Small intestine (tissue), 7 donors: Measurements from ENCODE around the gene PPP1R9B. TPM values are rescaled to one million over a fixed set of nuclear protein-coding genes. Genes with fewer than 3 reads are reported as not detected.

Experiments
- DNase-seq, 2 donors: peaks; one replicate each; pipeline versions ENCODE4 v3.0.0 to v3.0.0-alpha.2; 2013
- FAIRE-seq: peaks from 2 replicates; lab custom pipeline; 2012; peaks lifted over from hg19 to GRCh38; lab: Jason Lieb, UNC
- H3K27ac ChIP-seq, 3 donors: one replicate each; pipeline ENCODE4 v1.5.1; 2013; ENCODE audit warnings: low read length in 2 of 3, mild to moderate bottlenecking in 2 of 3, control low read depth in 1 of 3, inconsistent platforms in 1 of 3, low read depth in 1 of 3, moderate library complexity in 1 of 3
- H3K27me3 ChIP-seq, 3 donors: one replicate each; pipeline ENCODE4 v1.6.1; 2013; ENCODE audit warnings: low read length in 3 of 3, inconsistent platforms in 1 of 3; ENCODE audit not compliant: control insufficient read depth in 3 of 3, insufficient read depth in 3 of 3
- H3K36me3 ChIP-seq, 3 donors: one replicate each; pipeline ENCODE4 v1.6.1; 2013; ENCODE audit warnings: low read length in 3 of 3, inconsistent platforms in 1 of 3, low read depth in 1 of 3, mild to moderate bottlenecking in 1 of 3, moderate library complexity in 1 of 3; ENCODE audit not compliant: control insufficient read depth in 3 of 3, insufficient read depth in 2 of 3
- H3K4me1 ChIP-seq, 3 donors: one replicate each; pipeline ENCODE4 v1.6.1; 2013; ENCODE audit warnings: low read length in 2 of 3, inconsistent platforms in 1 of 3, low read depth in 1 of 3, mild to moderate bottlenecking in 1 of 3, moderate library complexity in 1 of 3; ENCODE audit not compliant: control insufficient read depth in 3 of 3, insufficient read depth in 2 of 3
- H3K4me3 ChIP-seq, 3 donors: one replicate each; pipeline ENCODE4 v1.5.1; 2013; ENCODE audit warnings: low read length in 3 of 3, control low read depth in 1 of 3, inconsistent platforms in 1 of 3, low read depth in 1 of 3, mild to moderate bottlenecking in 1 of 3, moderate library complexity in 1 of 3
- H3K9me3 ChIP-seq, 2 donors: one replicate each; pipeline ENCODE4 v1.6.1; 2013; ENCODE audit warnings: low read depth in 1 of 2, low read length in 1 of 2; ENCODE audit not compliant: control insufficient read depth in 2 of 2, insufficient read depth in 1 of 2
- WGBS, 3 donors: extraction: QIAGEN DNeasy Blood & Tissue Kit; methylation state at CpG; one replicate each; pipeline ENCODE4 v1.1.7; 2013; 5-methylcytosine and 5-hydroxymethylcytosine counted together
- polyA plus RNA-seq, 4 donors: library from polyadenylated mRNA; stranded (reverse) in 3 of 4; unstranded in 1 of 4; fragments of 200-250 nt in 3 of 4; fragments of 120-200 nt in 1 of 4; gene quantifications; one replicate each; pipeline versions ENCODE4 v1.2.1 to v1.2.3, GENCODE V29; 2013
- donor health status: healthy with polysubstance abuse.
- donor health status: control.
- donor health status: control.
- donor health status: Bipolar disorder and iron deficiency.
- donor health status: healthy.

Gene PPP1R9B
- polyA plus RNA-seq, 4 donors, result 14.1 to 31.8 (median 21.6) TPM

DNA sequence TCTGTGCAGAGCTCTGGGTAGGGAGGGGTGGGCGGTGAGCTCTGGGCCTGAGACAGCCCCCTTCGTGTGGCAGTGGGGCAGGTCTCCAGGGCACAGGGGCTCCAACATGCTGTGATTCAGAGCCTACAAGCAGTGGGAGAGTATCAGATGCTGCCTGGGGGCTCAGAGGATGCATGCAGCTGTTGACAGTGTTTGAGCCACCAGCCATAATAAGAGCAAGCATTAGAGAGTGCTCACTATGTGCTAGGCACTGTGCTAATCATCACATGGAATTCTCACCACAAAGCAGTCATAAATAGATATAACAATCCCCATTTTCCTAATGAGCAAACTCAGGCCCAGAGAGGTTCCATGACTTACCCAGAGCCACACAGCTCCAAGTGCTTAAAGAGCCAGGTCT, 47.2 kb downstream of the PPP1R9B start:
- peak overlapping the region in 1 of 3 donors; percentile 90 for H3K27ac ChIP-seq
- no peak for FAIRE-seq
- H3K36me3 ChIP-seq, result peaks cover 0 to 80% (median 16%) of the 10 kb centered on the region in 3 donors

DNA sequence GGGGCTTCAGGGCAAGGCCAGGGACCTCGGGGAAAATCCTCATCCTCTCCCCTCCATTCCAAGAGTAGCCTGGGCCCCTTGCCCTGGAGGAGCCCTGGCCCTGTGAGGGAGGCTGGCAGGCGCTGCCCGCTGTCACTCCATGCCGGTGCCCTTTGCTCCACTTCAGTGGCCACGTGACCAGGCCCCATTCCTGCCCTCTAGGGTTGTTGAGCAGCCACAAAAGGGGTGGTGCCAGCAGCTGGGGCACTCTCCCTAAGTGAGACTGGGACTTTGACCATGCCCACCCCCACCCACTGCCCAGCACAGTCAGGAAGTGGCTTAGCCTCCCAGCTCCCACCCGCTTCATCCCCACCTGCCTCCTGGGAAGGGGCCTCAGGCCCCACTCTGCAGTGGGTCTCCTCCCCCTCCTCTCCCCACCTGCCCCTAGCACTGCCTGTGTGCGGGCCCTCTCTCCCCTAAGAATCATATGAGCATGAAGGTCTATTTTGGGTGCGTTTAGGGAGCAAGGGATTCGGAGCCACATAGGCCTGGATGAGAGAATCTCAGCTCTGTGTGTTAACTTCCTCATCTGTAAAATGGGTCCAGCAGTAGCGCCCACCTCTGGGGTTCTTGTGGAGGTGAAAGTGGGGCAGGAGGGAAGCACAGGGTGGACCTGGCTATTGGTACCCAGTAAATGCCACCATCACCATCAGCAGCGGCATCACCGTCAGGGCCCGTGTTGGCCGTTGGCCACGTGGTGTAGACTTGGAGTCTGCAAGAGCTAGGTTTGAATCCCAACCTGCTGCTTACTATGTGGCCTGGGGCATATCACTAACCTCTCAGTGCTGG, 48.1 kb downstream of the PPP1R9B start:
- H3K4me3 ChIP-seq, result peak overlapping the region in 1 of 3 donors; percentile 13
- 16 to 64% (median 31%) methylated on average over 15 of the region's 15 CpGs for WGBS, 3 donors
- H3K9me3 ChIP-seq, result no peaks in the 10 kb centered on the region
- H3K27ac ChIP-seq, result peak overlapping the region; percentile 90 to 93 (median 92)
- DNase-seq, result peak; percentile 96 to 98
- H3K27me3 ChIP-seq, result no peaks in the 10 kb centered on the region
- peaks cover 0 to 77% (median 13%) of the 10 kb centered on the region in 3 donors for H3K36me3 ChIP-seq
- no peak for FAIRE-seq
- H3K4me1 ChIP-seq, result peaks cover 4 to 63% (median 5%) of the 10 kb centered on the region in 3 donors

More for the DNA sequence above, 47.2 kb downstream of the PPP1R9B start:
- WGBS, 3 donors, result 64 to 68% (median 66%) methylated on average over 2 of the region's 2 CpGs
- Histone ChIP-seq H3K9me3 (no peaks in the 10 kb centered on the region), H3K4me1 (peaks cover 4 to 54% (median 5%) of the 10 kb centered on the region in 3 donors), H3K4me3 (no peak overlapping the region), H3K27me3 (no peaks in the 10 kb centered on the region)
- no peak for DNase-seq

DNA sequence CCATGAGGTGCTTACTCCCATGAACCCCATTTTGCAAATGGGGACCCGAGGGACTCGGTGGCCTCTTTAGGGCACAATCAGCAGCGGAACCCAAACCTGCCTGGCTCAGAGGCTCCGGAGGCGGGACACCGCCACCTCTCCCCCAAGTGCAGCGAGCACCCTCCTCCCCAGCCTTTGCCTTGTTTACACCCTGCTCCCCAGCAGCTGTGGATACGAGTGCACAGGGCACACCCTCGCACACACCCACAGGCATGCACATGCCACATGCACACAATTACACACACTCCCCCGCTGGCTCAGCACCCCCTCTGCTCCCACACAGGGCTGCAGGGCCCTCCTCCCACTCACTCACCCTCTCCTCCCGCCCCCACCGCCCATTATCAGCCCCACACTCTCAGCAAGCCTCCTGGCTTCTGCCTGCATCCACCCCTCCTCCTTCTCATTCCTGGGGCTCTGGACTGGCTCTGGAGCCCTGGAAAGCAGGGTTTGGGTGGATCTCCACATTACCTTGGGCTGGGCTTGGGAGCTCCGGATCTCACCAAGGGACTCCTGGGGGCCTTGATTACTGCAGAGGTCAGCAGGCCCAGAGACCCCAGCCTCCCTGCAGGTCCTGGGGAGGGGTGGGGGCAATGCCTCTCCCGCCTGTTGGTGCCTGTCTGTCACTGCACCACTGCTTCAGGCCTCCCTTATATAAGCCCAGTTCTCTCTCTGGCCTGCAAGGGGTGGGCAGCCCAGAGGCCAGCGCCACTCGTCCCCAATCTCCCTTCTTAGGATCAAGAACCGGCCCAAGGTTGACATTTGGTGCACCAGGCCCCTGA, 48.9 kb downstream of the PPP1R9B start:
- FAIRE-seq (no peak), DNase-seq (peak; percentile 93 to 94)
- H3K27ac ChIP-seq, result peak overlapping the region; percentile 90 to 93 (median 92)
- H3K4me1 ChIP-seq, result peaks cover 5 to 71% (median 6%) of the 10 kb centered on the region in 3 donors
- H3K9me3 ChIP-seq, result no peaks in the 10 kb centered on the region
- peaks cover 0 to 77% (median 10%) of the 10 kb centered on the region in 3 donors for H3K36me3 ChIP-seq
- WGBS, 3 donors, result 16 to 53% (median 34%) methylated on average over 17 of the region's 17 CpGs
- H3K4me3 ChIP-seq, result peak overlapping the region in 2 of 3 donors; percentile 5 to 13
- H3K27me3 ChIP-seq, result no peaks in the 10 kb centered on the region

DNA sequence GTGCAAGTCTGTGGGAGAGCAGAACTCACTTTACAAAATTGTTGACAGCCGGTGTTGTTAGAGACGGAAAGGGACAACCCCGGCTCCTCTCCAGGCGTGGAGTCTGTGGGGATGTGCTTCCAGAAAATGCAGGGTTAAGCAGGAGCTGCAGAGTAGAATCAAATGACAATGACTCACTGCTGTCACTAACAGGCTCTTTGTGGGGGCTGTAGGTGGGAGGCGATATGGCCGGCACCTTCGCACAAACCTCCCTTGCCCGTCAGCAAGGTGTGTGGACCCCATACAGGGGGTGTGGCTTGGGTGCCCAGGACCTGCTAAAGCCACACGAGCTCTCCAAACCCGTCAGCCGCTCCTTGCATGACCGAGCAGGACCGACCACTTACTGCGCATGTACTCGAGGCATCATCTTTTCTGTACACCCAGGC, 49.5 kb downstream of the PPP1R9B start:
- WGBS, 3 donors, result 19 to 61% (median 47%) methylated on average over 15 of the region's 15 CpGs
- H3K36me3 ChIP-seq, result peaks cover 0 to 76% (median 10%) of the 10 kb centered on the region in 3 donors
- DNase-seq, result no peak
- peak overlapping the region in 1 of 3 donors; percentile 5 for H3K4me3 ChIP-seq
- no peaks in the 10 kb centered on the region for H3K27me3 ChIP-seq
- H3K27ac ChIP-seq, result peak overlapping the region; percentile 90 to 93 (median 92)
- peaks cover 5 to 77% (median 9%) of the 10 kb centered on the region in 3 donors for H3K4me1 ChIP-seq
- no peaks in the 10 kb centered on the region for H3K9me3 ChIP-seq
- no peak for FAIRE-seq

DNA sequence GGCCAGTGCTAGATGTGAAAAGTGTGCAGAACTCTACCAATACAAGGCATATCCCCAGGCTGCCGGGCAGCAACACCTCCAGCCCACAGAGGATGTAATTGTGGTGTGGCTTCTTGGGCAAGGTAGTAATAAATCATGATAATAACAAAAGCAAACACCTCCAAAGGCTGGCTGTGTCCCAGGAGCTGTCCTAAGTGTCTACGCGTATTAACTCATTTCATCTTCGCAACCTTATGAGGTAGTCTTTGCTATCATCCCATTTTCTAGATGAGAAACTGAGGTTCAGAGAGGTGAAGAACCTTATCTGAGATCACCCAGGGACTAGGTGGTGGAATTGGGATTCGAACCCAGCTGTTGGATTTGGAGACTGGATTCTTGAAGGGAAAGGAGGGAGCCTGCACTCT, 50.0 kb downstream of the PPP1R9B start:
- peaks cover 0 to 72% (median 9%) of the 10 kb centered on the region in 3 donors for H3K36me3 ChIP-seq
- FAIRE-seq (no peak), DNase-seq (peak; percentile 68 to 77)
- peak overlapping the region; percentile 11 to 93 (median 90) for H3K27ac ChIP-seq
- WGBS, 3 donors, result 18 to 55% (median 25%) methylated on average over 5 of the region's 5 CpGs
- H3K27me3 ChIP-seq, result no peaks in the 10 kb centered on the region
- no peak overlapping the region for H3K4me3 ChIP-seq
- no peaks in the 10 kb centered on the region for H3K9me3 ChIP-seq
- H3K4me1 ChIP-seq, result peaks cover 7 to 77% (median 9%) of the 10 kb centered on the region in 3 donors

DNA sequence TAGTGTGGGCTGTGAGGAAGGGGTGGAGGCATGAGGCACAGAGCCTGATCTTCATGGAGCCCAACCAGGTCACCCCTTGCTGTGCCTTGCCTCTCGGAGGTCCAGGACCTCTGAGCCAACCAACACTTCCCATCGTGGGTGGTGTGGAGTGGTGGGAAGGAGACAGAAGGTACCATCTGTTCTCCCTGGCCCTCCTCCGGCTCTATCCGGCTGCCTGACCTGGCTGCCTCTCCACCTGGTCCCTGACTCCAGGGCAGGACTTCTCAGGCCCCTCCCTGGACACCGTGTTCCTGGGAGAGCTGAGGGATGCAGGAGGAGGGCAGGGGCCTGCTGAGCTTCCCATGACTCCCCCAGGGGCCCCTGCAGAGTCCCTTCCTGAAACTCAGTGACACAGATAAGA, 51.5 kb downstream of the PPP1R9B start:
- Histone ChIP-seq H3K4me1 (peaks cover 7 to 77% (median 9%) of the 10 kb centered on the region in 3 donors), H3K9me3 (no peaks in the 10 kb centered on the region), H3K36me3 (peaks cover 0 to 57% (median 6%) of the 10 kb centered on the region in 3 donors), H3K4me3 (no peak overlapping the region), H3K27ac (peak overlapping the region in 1 of 3 donors; percentile 39), H3K27me3 (no peaks in the 10 kb centered on the region)
- no peak for FAIRE-seq
- 51 to 77% (median 75%) methylated on average over 5 of the region's 5 CpGs for WGBS, 3 donors
- no peak for DNase-seq

DNA sequence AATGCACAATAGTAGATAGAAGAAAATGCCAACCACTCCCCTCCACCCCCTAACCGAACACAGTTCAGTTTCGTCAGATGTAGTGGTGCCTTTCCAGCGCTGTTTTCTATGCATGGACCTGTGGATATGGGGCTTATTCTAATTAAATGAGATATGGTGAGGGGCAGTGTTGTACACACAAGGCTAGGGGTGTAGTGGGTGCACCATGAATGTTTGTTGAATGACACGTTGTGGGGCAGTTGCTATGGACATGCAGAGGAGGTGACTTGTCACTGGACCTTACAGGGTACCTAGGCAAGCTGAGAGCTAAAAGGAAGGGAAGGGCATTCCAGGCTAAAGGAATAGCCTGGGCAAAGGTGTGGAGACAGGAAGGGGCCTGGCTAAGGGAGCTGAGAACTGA, 51.9 kb downstream of the PPP1R9B start:
- 75 to 81% (median 80%) methylated on average over 4 of the region's 4 CpGs for whole genome bisulfite sequencing, 3 donors
- Histone ChIP-seq H3K9me3 (no peaks in the 10 kb centered on the region), H3K4me3 (no peak overlapping the region), H3K27ac (peak overlapping the region in 1 of 3 donors; percentile 39), H3K4me1 (peaks cover 7 to 73% (median 9%) of the 10 kb centered on the region in 3 donors), H3K27me3 (no peaks in the 10 kb centered on the region), H3K36me3 (peaks cover 0 to 53% (median 6%) of the 10 kb centered on the region in 3 donors)
- no peak for FAIRE-seq
- no peak for DNase-seq

DNA sequence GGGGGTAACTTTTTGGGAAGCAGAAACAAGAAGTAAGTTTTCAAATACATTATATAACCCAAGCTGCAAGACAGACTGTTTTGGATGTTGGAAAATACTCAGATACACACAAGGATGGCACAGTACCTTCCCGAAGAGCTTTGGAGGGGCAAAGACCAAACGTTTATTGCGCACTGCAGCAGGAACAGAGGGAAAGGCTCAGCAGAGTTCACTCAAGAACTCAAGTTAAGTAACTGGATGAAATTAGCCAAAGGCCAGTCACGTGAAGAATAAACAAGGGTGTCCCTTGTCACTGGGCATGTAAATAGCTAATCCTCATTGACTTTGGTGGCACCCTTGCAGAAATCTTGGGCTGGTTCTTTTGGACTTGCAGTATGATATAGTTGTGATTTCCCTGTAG, 52.6 kb downstream of the PPP1R9B start:
- FAIRE-seq (no peak), DNase-seq (peak; percentile 56 to 67)
- no peak overlapping the region for H3K4me3 ChIP-seq
- 6 to 61% (median 46%) methylated on average over 4 of the region's 4 CpGs for WGBS, 3 donors
- H3K9me3 ChIP-seq, result no peaks in the 10 kb centered on the region
- H3K4me1 ChIP-seq, result peaks cover 7 to 67% (median 9%) of the 10 kb centered on the region in 3 donors
- H3K27me3 ChIP-seq, result no peaks in the 10 kb centered on the region
- H3K27ac ChIP-seq, result peak overlapping the region in 2 of 3 donors; percentile 2 to 39
- H3K36me3 ChIP-seq, result peaks cover 0 to 48% (median 6%) of the 10 kb centered on the region in 3 donors
